ENCODE data around the gene KIAA1191. TPM values are rescaled to one million over a fixed set of nuclear protein-coding genes. Genes with fewer than 3 reads are reported as not detected.

Gene KIAA1191
- total RNA-seq, 4 donors from 2014 or later = 80.8 to 157 (median 111) TPM

DNA sequence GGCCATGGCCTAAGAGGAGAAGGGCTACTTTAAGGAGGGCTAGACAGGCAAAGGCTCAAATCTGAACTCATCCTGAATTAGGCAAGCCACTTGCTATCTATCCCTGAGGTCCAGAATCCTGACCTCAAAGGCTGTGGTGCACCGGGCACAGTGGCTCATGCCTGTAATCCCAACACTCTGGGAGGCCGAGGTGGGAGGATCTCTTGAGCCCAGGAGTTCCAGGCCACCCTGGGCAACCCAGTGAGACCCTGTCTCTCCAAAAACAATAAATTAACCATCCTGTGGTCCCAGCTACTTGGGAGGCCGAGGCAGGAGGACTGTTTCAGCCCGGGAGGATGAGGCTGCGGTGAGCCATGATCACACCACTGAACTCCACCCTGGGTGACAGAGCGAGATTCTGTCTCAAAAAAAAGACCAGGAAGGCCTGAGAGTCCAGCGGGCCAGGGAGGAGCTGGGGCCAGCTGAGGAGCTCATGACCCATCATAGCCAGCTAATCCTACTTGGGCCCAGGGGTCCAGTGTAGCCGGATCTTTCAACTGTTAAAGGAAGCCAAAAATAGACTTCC is 22.9 kb upstream of the KIAA1191 start:
- intact Hi-C loops (cut with DNase I; ENCODE audit: low total_unique reads) = no loop called here
- WGBS, 2 donors (ENCODE audit: low coverage in 1 of 2) = 71 to 90% methylated on average over 1 to 7 of the region's 8 CpGs

DNA sequence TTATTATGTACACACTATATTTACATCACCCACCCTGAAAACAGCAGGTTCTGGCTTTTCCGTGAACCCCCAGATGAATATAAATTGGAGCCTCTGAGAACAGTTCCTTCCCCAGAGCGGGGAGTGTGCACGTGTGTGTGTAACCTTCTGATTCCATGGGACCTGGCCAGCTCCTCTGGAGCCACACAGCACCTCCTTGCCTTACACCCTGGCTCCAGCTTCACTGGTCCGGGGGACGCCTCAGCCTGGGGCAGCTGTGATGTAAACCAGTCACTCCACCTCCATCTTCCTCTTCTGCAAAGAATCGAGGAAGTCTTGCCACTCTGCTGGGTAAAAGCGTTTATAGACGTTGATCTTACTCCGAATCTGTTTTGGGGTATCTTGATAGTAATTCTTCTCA is 22.4 kb upstream of the KIAA1191 start:
- Histone ChIP-seq H3K36me3 (peaks cover 0 to 21% (median 8%) of the 10 kb centered on the region in 4 donors), H3K27me3 (no peaks in the 10 kb centered on the region), H3K4me1 (peaks cover 0 to 16% (median 14%) of the 10 kb centered on the region in 4 donors), H3K4me3 (no peak overlapping the region), H3K27ac (no peak overlapping the region), H3K9me3 (no peaks in the 10 kb centered on the region)
- 84 to 94% methylated on average over 2 to 9 of the region's 9 CpGs for WGBS, 2 donors (ENCODE audit: low coverage in 1 of 2)
- intact Hi-C loops (cut with DNase I; ENCODE audit: low total_unique reads) (no loop called here), in situ Hi-C loops (cut with MboI; ENCODE audit: low pct_ligation_motif_present in 1 of 4, low pct_unique_long_range_greater_than_20kb in 1 of 4, low sequenced_read_pairs in 3 of 4) (no loop called here)
- no peak for TF ChIP-seq POLR2AphosphoS5 (IDR thresholded peaks at IDR 0.05)
- no peak for TF ChIP-seq EP300 (IDR thresholded peaks at IDR 0.05; ENCODE audit: low read depth)
- TF ChIP-seq, protein P1, sequence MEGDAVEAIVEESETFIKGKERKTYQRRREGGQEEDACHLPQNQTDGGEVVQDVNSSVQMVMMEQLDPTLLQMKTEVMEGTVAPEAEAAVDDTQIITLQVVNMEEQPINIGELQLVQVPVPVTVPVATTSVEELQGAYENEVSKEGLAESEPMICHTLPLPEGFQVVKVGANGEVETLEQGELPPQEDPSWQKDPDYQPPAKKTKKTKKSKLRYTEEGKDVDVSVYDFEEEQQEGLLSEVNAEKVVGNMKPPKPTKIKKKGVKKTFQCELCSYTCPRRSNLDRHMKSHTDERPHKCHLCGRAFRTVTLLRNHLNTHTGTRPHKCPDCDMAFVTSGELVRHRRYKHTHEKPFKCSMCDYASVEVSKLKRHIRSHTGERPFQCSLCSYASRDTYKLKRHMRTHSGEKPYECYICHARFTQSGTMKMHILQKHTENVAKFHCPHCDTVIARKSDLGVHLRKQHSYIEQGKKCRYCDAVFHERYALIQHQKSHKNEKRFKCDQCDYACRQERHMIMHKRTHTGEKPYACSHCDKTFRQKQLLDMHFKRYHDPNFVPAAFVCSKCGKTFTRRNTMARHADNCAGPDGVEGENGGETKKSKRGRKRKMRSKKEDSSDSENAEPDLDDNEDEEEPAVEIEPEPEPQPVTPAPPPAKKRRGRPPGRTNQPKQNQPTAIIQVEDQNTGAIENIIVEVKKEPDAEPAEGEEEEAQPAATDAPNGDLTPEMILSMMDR (IDR thresholded peaks at IDR 0.05) = no peak
- DNase-seq = no peak

More for the DNA sequence above, 22.9 kb upstream of the KIAA1191 start:
- TF ChIP-seq POLR2A (IDR thresholded peaks at IDR 0.05) (no peak), POLR2AphosphoS5 (IDR thresholded peaks at IDR 0.05) (no peak), EP300 (IDR thresholded peaks at IDR 0.05; ENCODE audit: low read depth) (no peak)
- TF ChIP-seq, protein P1 (IDR thresholded peaks at IDR 0.05) = no peak
- in situ Hi-C loops (cut with MboI; ENCODE audit: low pct_ligation_motif_present in 1 of 4, low pct_unique_long_range_greater_than_20kb in 1 of 4, low sequenced_read_pairs in 3 of 4) = no loop called here
- Histone ChIP-seq H3K36me3 (peaks cover 0 to 21% (median 8%) of the 10 kb centered on the region in 4 donors), H3K4me3 (no peak overlapping the region), H3K4me1 (peaks cover 0 to 17% (median 14%) of the 10 kb centered on the region in 4 donors), H3K27me3 (no peaks in the 10 kb centered on the region), H3K9me3 (no peaks in the 10 kb centered on the region), H3K27ac (no peak overlapping the region)
- DNase-seq = no peak

DNA sequence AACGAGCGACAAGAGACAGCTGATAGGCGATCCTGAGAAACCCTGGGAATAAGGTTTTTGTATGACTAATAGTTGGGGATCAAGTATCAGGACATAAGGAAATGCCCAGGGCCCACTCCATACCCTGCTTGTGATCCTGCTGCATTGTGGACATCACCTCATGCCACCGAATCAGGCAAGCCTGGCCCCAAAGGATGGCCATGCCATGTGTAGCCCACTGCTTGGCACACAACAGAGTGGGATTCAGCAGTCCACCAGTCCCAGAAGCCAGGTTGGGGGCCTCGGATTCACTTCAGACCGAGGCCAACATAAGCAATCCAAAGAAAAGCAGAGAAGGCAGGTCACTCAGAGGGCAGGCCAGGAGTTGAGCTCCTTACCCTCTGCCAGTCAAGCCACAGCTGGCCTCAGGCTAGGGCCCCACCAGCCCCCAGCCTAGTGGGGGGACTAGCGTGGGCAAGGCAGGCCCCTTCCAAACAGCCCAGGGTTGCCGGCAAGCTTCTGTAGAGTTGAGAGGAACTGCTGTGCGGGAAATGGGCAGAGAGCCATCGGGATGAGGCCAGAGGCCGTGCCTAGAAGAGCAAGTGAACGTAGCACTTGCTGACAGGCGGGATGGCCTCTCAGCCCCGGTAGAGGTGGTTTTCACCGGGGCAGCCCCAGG is 21.8 kb upstream of the KIAA1191 start:
- Histone ChIP-seq H3K9me3 (no peaks in the 10 kb centered on the region), H3K4me1 (peaks cover 0 to 16% (median 14%) of the 10 kb centered on the region in 4 donors), H3K36me3 (peaks cover 0 to 21% (median 8%) of the 10 kb centered on the region in 4 donors), H3K27ac (no peak overlapping the region), H3K27me3 (no peaks in the 10 kb centered on the region), H3K4me3 (no peak overlapping the region)
- DNase-seq = no peak
- TF ChIP-seq POLR2A (IDR thresholded peaks at IDR 0.05) (no peak), POLR2AphosphoS5 (IDR thresholded peaks at IDR 0.05) (no peak), EP300 (IDR thresholded peaks at IDR 0.05; ENCODE audit: low read depth) (no peak)
- TF ChIP-seq, protein P1 (IDR thresholded peaks at IDR 0.05) = no peak
- WGBS, 2 donors (ENCODE audit: low coverage in 1 of 2) = 92 to 96% methylated on average over 5 to 15 of the region's 15 CpGs
- in situ Hi-C loops (cut with MboI; ENCODE audit: low pct_ligation_motif_present in 1 of 4, low pct_unique_long_range_greater_than_20kb in 1 of 4, low sequenced_read_pairs in 3 of 4) (no loop called here), intact Hi-C loops (cut with DNase I; ENCODE audit: low total_unique reads) (no loop called here)

DNA sequence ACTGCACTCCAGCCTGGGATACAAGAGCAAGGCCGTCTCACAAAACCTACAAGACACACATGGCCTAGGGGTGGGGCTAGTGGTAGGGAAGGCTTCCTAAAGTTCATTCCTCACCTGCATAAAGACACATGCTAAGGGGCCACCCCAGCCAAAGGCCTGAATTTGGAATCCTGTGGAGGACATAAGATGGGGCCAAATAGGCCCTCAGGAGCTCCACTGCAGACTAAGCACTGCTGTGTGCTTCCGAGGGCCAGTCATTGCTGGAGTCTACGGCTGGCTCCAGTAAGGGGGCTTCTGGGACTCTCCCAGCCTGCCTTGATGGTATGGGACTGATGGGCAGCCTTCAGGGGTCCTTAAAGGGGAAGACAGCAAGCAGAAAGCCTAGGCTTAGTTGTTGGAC is 21.2 kb upstream of the KIAA1191 start:
- H3K36me3 ChIP-seq = peaks cover 0 to 21% (median 8%) of the 10 kb centered on the region in 4 donors
- no peaks in the 10 kb centered on the region for H3K9me3 ChIP-seq
- no peaks in the 10 kb centered on the region for H3K27me3 ChIP-seq
- peaks cover 0 to 15% (median 10%) of the 10 kb centered on the region in 4 donors for H3K4me1 ChIP-seq
- 95% methylated on average over 3 of the region's 3 CpGs; no CpG with 5 or more reads in 1 of the 2 donors for WGBS, 2 donors (ENCODE audit: low coverage in 1 of 2)
- TF ChIP-seq POLR2A (IDR thresholded peaks at IDR 0.05) (no peak), POLR2AphosphoS5 (IDR thresholded peaks at IDR 0.05) (no peak), EP300 (IDR thresholded peaks at IDR 0.05; ENCODE audit: low read depth) (no peak)
- TF ChIP-seq, protein P1 (IDR thresholded peaks at IDR 0.05) = no peak
- H3K4me3 ChIP-seq = no peak overlapping the region
- intact Hi-C loops (cut with DNase I; ENCODE audit: low total_unique reads) (no loop called here), in situ Hi-C loops (cut with MboI; ENCODE audit: low pct_ligation_motif_present in 1 of 4, low pct_unique_long_range_greater_than_20kb in 1 of 4, low sequenced_read_pairs in 3 of 4) (no loop called here)
- DNase-seq = no peak
- H3K27ac ChIP-seq = no peak overlapping the region
